Ovary (tissue), 9 donors: ENCODE results near the gene TNFRSF13B. TPM values are rescaled to one million over a fixed set of nuclear protein-coding genes. Genes with fewer than 3 reads are reported as not detected.

ENCODE experiments used
- DNase-seq, 5 donors: peaks; one replicate each; pipeline ENCODE4 v3.0.0-alpha.2; 2019 to 2020
- H3K27ac ChIP-seq, 2 donors: fragments of 200-600 bp; one replicate each; pipeline versions ENCODE4 v1.5.1 to v1.8.0; 2019 to 2022
- H3K27me3 ChIP-seq: fragments of 200-600 bp; one replicate; pipeline ENCODE4 v1.8.0; 2022
- H3K36me3 ChIP-seq: fragments of 200-600 bp; sonication (generic); one replicate; pipeline ENCODE4 v1.5.1; 2019
- H3K4me1 ChIP-seq: one replicate; pipeline ENCODE4 v1.8.1; 2013; ENCODE audit warnings: mild to moderate bottlenecking, moderate library complexity; ENCODE audit not compliant: insufficient read depth
- H3K4me3 ChIP-seq: fragments of 200-600 bp; sonication (generic); one replicate; pipeline ENCODE4 v1.5.1; 2017
- H3K9me3 ChIP-seq, 2 donors: fragments of 200-600 bp in 1 of 2; sonication (generic) in 1 of 2; one replicate each; pipeline versions ENCODE4 v1.5.1 to v1.8.1; 2013 to 2019; ENCODE audit warnings: mild to moderate bottlenecking in 1 of 2, moderate library complexity in 1 of 2
- CTCF ChIP-seq, 3 donors: fragments of 450-650 bp in 2 of 3; fragments of 200-600 bp in 1 of 3; IDR thresholded peaks; one replicate each; pipeline versions ENCODE4 v1.5.1 to v1.8.0; 2016 to 2022; ENCODE audit warnings: antibody characterized with exemption in 3 of 3, mild to moderate bottlenecking in 1 of 3
- EP300 ChIP-seq: sonication (generic); formaldehyde crosslinking; IDR thresholded peaks from one replicate; pipeline ENCODE4 v1.6.1; 2017; ENCODE audit warnings: antibody characterized with exemption
- POLR2A ChIP-seq: fragments of 450-650 bp; IDR thresholded peaks from one replicate; pipeline ENCODE4 v1.6.1; 2017; ENCODE audit warnings: antibody characterized with exemption, mild to moderate bottlenecking, moderate library complexity
- WGBS, 3 donors: extraction: QIAGEN DNeasy Blood & Tissue Kit in 1 of 3; methylation state at CpG; one replicate each; pipeline versions ENCODE4 v1.1.5 to v1.1.7; 2013 to 2017; 5-methylcytosine and 5-hydroxymethylcytosine counted together
- intact Hi-C, 4 donors: fragments of 100-400 bp; cut with DNase I; formaldehyde crosslinking; loops; one replicate each; pipeline versions ENCODE4 v1.11.0 to v1.15.1; 2022 to 2023
- polyA plus RNA-seq, 2 donors: library from polyadenylated mRNA; stranded (reverse); fragments of 200-250 nt in 1 of 2; fragments of 350-450 nt in 1 of 2; fragmentation: Illumina TruSeq in 1 of 2; extraction: RNeasy Lipid Tissue Mini Kit (QIAGEN cat#74804) in 1 of 2; gene quantifications; one replicate each; pipeline ENCODE4 v1.2.3, GENCODE V29; 2013 to 2014
- total RNA-seq, 7 donors: library from RNA; depleted of rRNA in 2 of 7; stranded (reverse); fragments of >200 nt in 2 of 7; fragmentation: NEBNext Ultra II Directional in 3 of 7; extraction: Animal tissue kit (Norgen Biotek cat#: 25700) in 3 of 7; gene quantifications; one replicate each; pipeline versions ENCODE4 v1.1.0 to v1.2.4, GENCODE V29; 2016 to 2023
- donor health status: DM: no; HTN: no; CAD: no; lungs with moderate emphysema.
- donor health status: DM: no; HTN: no; CAD: no.
- donor health status: Bipolar disorder and iron deficiency.
- donor health status: DM: yes; HTN: yes; CAD: no.
- donor health status: DM: no; HTN: no; CAD: no.
- donor health status: DM: yes; HTN: yes; CAD: no.

TNFRSF13B gene
- total and polyA plus RNA-seq, 9 donors = 0.53 TPM; not detected in 8

GRCh38 chr17:16938496-16939207 is 33.3 kb downstream of the TNFRSF13B start:
- intact Hi-C loops = no loop called here
- no peaks in the 10 kb centered on the region for H3K4me1 ChIP-seq
- WGBS, 3 donors = 33 to 45% (median 35%) methylated on average over 12 of the region's 12 CpGs
- H3K27ac ChIP-seq = no peak overlapping the region
- no peak for DNase-seq
- H3K9me3 ChIP-seq = no peaks in the 10 kb centered on the region
- no peak overlapping the region for H3K4me3 ChIP-seq
- H3K27me3 ChIP-seq = no peaks in the 10 kb centered on the region
- TF ChIP-seq EP300 (no peak), CTCF (IDR thresholded peaks at IDR 0.05) (no peak), POLR2A (no peak)
- H3K36me3 ChIP-seq = no peaks in the 10 kb centered on the region

- H3K27me3 ChIP-seq = no peaks in the 10 kb centered on the region
- no peaks in the 10 kb centered on the region for H3K9me3 ChIP-seq
- DNase-seq = no peak
- no peak overlapping the region for H3K4me3 ChIP-seq
- intact Hi-C loops = no loop called here
- no peaks in the 10 kb centered on the region for H3K36me3 ChIP-seq
- no peak overlapping the region for H3K27ac ChIP-seq
- WGBS, 3 donors = 72 to 88% (median 76%) methylated on average over 10 of the region's 10 CpGs
- no peak for TF ChIP-seq CTCF (IDR thresholded peaks at IDR 0.05)
- TF ChIP-seq EP300 = no peak
- no peak for TF ChIP-seq POLR2A
- no peaks in the 10 kb centered on the region for H3K4me1 ChIP-seq
Observed at GRCh38 chr17:16938031-16938430, 33.9 kb downstream of the TNFRSF13B start.

GRCh38 chr17:16937431-16937830 is 34.5 kb downstream of the TNFRSF13B start:
- Histone ChIP-seq H3K9me3 (no peaks in the 10 kb centered on the region), H3K27ac (no peak overlapping the region), H3K4me1 (no peaks in the 10 kb centered on the region), H3K36me3 (no peaks in the 10 kb centered on the region), H3K27me3 (no peaks in the 10 kb centered on the region), H3K4me3 (no peak overlapping the region)
- 76 to 87% (median 81%) methylated on average over 17 of the region's 17 CpGs for WGBS, 3 donors
- no peak for DNase-seq
- intact Hi-C loops = no loop called here
- TF ChIP-seq CTCF (IDR thresholded peaks at IDR 0.05) = no peak
- no peak for TF ChIP-seq POLR2A
- TF ChIP-seq EP300 = no peak

- 66 to 76% (median 66%) methylated on average over 6 of the region's 6 CpGs for WGBS, 3 donors
- Histone ChIP-seq H3K9me3 (no peaks in the 10 kb centered on the region), H3K4me3 (no peak overlapping the region), H3K27ac (no peak overlapping the region), H3K27me3 (no peaks in the 10 kb centered on the region), H3K36me3 (no peaks in the 10 kb centered on the region), H3K4me1 (no peaks in the 10 kb centered on the region)
- TF ChIP-seq POLR2A (no peak), EP300 (no peak), CTCF (IDR thresholded peaks at IDR 0.05) (no peak)
- intact Hi-C loops = no loop called here
- DNase-seq = no peak
Observed at GRCh38 chr17:16936536-16937310, 35.2 kb downstream of the TNFRSF13B start.
